ENCODE data around the gene TGFBR2. TPM values are rescaled to one million over a fixed set of nuclear protein-coding genes. Genes with fewer than 3 reads are reported as not detected.

Gene TGFBR2
- total RNA-seq, 8 experiments from 2014 or later: 0.16 to 27.1 (median 2.2) TPM

- no peak overlapping the region for H3K4me3 ChIP-seq
- 75 to 100% (median 93%) methylated on average over 1 to 9 of the region's 10 CpGs for WGBS, 10 experiments
- in situ Hi-C loops (cut with MboI; ENCODE audit: low pct_unique_long_range_greater_than_20kb in 2 of 9, low sequenced_read_pairs in 9 of 9, unreplicated experiment in 9 of 9): no loop called here
- H3K4me1 ChIP-seq (replicated peaks in 1 of 2): peaks cover 0 to 9% of the 10 kb centered on the region in 2 donors
- no peak overlapping the region for H3K27ac ChIP-seq
- no peak for ATAC-seq (replicated peaks in 6 of 8)
Observed at GRCh38 chr3:30637310-30638219, 31.2 kb downstream of the TGFBR2 start.

GRCh38 chr3:30638685-30639412, 32.4 kb downstream of the TGFBR2 start:
- Histone ChIP-seq H3K27ac (no peak overlapping the region), H3K4me1 (replicated peaks in 1 of 2) (peaks cover 0 to 9% of the 10 kb centered on the region in 2 donors), H3K4me3 (no peak overlapping the region)
- ATAC-seq (replicated peaks in 6 of 8): peak in 4 of 8 experiments; percentile 18 to 57 (median 34)
- 40 to 100% (median 63%) methylated on average over 1 to 4 of the region's 4 CpGs; no CpG with 5 or more reads in 2 of the 10 experiments for WGBS, 10 experiments
- in situ Hi-C loops (cut with MboI; ENCODE audit: low pct_unique_long_range_greater_than_20kb in 2 of 9, low sequenced_read_pairs in 9 of 9, unreplicated experiment in 9 of 9): no loop called here

- H3K27ac ChIP-seq: no peak overlapping the region
- H3K4me1 ChIP-seq (replicated peaks in 1 of 2): peaks cover 0 to 9% of the 10 kb centered on the region in 2 donors
- no peak for ATAC-seq (replicated peaks in 6 of 8)
- H3K4me3 ChIP-seq: no peak overlapping the region
- 90 to 100% (median 100%) methylated on average over 1 of the region's 1 CpG; no CpG with 5 or more reads in 5 of the 10 experiments for WGBS, 10 experiments
- in situ Hi-C loops (cut with MboI; ENCODE audit: low pct_unique_long_range_greater_than_20kb in 2 of 9, low sequenced_read_pairs in 9 of 9, unreplicated experiment in 9 of 9): no loop called here
Observed at GRCh38 chr3:30639937-30640336, 33.5 kb downstream of the TGFBR2 start.

GRCh38 chr3:30640851-30641250, 34.5 kb downstream of the TGFBR2 start:
- Histone ChIP-seq H3K4me1 (replicated peaks in 1 of 2) (peaks cover 0 to 9% of the 10 kb centered on the region in 2 donors), H3K27ac (no peak overlapping the region), H3K4me3 (no peak overlapping the region)
- in situ Hi-C loops (cut with MboI; ENCODE audit: low pct_unique_long_range_greater_than_20kb in 2 of 9, low sequenced_read_pairs in 9 of 9, unreplicated experiment in 9 of 9): no loop called here
- no peak for ATAC-seq (replicated peaks in 6 of 8)
- WGBS, 10 experiments: 50 to 100% (median 80%) methylated on average over 1 to 5 of the region's 5 CpGs; no CpG with 5 or more reads in 1 of the 10 experiments

GRCh38 chr3:30641416-30642251, 35.2 kb downstream of the TGFBR2 start:
- WGBS, 10 experiments: 89 to 100% (median 96%) methylated on average over 1 to 7 of the region's 7 CpGs; no CpG with 5 or more reads in 1 of the 10 experiments
- Histone ChIP-seq H3K4me3 (no peak overlapping the region), H3K4me1 (replicated peaks in 1 of 2) (peaks cover 0 to 9% of the 10 kb centered on the region in 2 donors), H3K27ac (no peak overlapping the region)
- ATAC-seq (replicated peaks in 6 of 8): no peak
- in situ Hi-C loops (cut with MboI; ENCODE audit: low pct_unique_long_range_greater_than_20kb in 2 of 9, low sequenced_read_pairs in 9 of 9, unreplicated experiment in 9 of 9): no loop called here

GRCh38 chr3:30642849-30643361, 36.5 kb downstream of the TGFBR2 start:
- ATAC-seq (replicated peaks in 6 of 8): no peak
- Histone ChIP-seq H3K4me3 (no peak overlapping the region), H3K4me1 (replicated peaks in 1 of 2) (peaks cover 0 to 9% of the 10 kb centered on the region in 2 donors), H3K27ac (no peak overlapping the region)
- in situ Hi-C loops (cut with MboI; ENCODE audit: low pct_unique_long_range_greater_than_20kb in 2 of 9, low sequenced_read_pairs in 9 of 9, unreplicated experiment in 9 of 9): no loop called here
- 41 to 100% (median 90%) methylated on average over 1 to 4 of the region's 4 CpGs; no CpG with 5 or more reads in 1 of the 10 experiments for WGBS, 10 experiments

- in situ Hi-C loops (cut with MboI; ENCODE audit: low pct_unique_long_range_greater_than_20kb in 2 of 9, low sequenced_read_pairs in 9 of 9, unreplicated experiment in 9 of 9): no loop called here
- Histone ChIP-seq H3K4me3 (no peak overlapping the region), H3K27ac (no peak overlapping the region), H3K4me1 (replicated peaks in 1 of 2) (peaks cover 0 to 4% of the 10 kb centered on the region in 2 donors)
- WGBS, 10 experiments: 80 to 100% (median 96%) methylated on average over 1 to 7 of the region's 7 CpGs; no CpG with 5 or more reads in 1 of the 10 experiments
- ATAC-seq (replicated peaks in 6 of 8): no peak
Observed at GRCh38 chr3:30643763-30644462, 37.5 kb downstream of the TGFBR2 start.

- H3K27ac ChIP-seq: no peak overlapping the region
- in situ Hi-C loops (cut with MboI; ENCODE audit: low pct_unique_long_range_greater_than_20kb in 2 of 9, low sequenced_read_pairs in 9 of 9, unreplicated experiment in 9 of 9): no loop called here
- WGBS, 10 experiments: 0 to 100% (median 50%) methylated on average over 1 to 2 of the region's 2 CpGs; no CpG with 5 or more reads in 4 of the 10 experiments
- no peak overlapping the region for H3K4me3 ChIP-seq
- ATAC-seq (replicated peaks in 6 of 8): peak in 3 of 8 experiments; percentile 19 to 78 (median 46)
- H3K4me1 ChIP-seq (replicated peaks in 1 of 2): no peaks in the 10 kb centered on the region
Observed at GRCh38 chr3:30644615-30645014, 38.2 kb downstream of the TGFBR2 start.

- in situ Hi-C loops (cut with MboI; ENCODE audit: low pct_unique_long_range_greater_than_20kb in 2 of 9, low sequenced_read_pairs in 9 of 9, unreplicated experiment in 9 of 9): no loop called here
- ATAC-seq (replicated peaks in 6 of 8): no peak
- no peak overlapping the region for H3K27ac ChIP-seq
- H3K4me1 ChIP-seq (replicated peaks in 1 of 2): no peaks in the 10 kb centered on the region
- H3K4me3 ChIP-seq: no peak overlapping the region
- WGBS, 10 experiments: 72 to 100% (median 92%) methylated on average over 2 to 4 of the region's 4 CpGs
Observed at GRCh38 chr3:30645077-30645476, 38.7 kb downstream of the TGFBR2 start.

GRCh38 chr3:30646181-30646876, 39.9 kb downstream of the TGFBR2 start:
- in situ Hi-C loops (cut with MboI; ENCODE audit: low pct_unique_long_range_greater_than_20kb in 2 of 9, low sequenced_read_pairs in 9 of 9, unreplicated experiment in 9 of 9): no loop called here
- Histone ChIP-seq H3K4me3 (no peak overlapping the region), H3K4me1 (replicated peaks in 1 of 2) (no peaks in the 10 kb centered on the region), H3K27ac (no peak overlapping the region)
- peak in 3 of 8 experiments; percentile 31 to 45 (median 35) for ATAC-seq (replicated peaks in 6 of 8)
- 74 to 100% (median 91%) methylated on average over 1 to 5 of the region's 5 CpGs for WGBS, 10 experiments

- in situ Hi-C loops (cut with MboI; ENCODE audit: low pct_unique_long_range_greater_than_20kb in 2 of 9, low sequenced_read_pairs in 9 of 9, unreplicated experiment in 9 of 9): no loop called here
- WGBS, 10 experiments: 61 to 100% (median 98%) methylated on average over 1 to 5 of the region's 5 CpGs
- no peak for ATAC-seq (replicated peaks in 6 of 8)
- Histone ChIP-seq H3K4me1 (replicated peaks in 1 of 2) (no peaks in the 10 kb centered on the region), H3K4me3 (no peak overlapping the region), H3K27ac (no peak overlapping the region)
Observed at GRCh38 chr3:30646961-30647752, 40.8 kb downstream of the TGFBR2 start.

All from motor neuron (in vitro differentiated cells).